SK-N-SH (cell line): Measurements from ENCODE around the gene TM9SF2.
A peak's percentile ranks its signal among the peaks of the same experiment; 100 is the strongest.

Experiments used
- CTCF ChIP-seq: fragments of 200-600 bp; sonication (generic); IDR thresholded peaks from 2 replicates; pipeline ENCODE4 v1.6.1; 2017; ENCODE audit warnings: antibody characterized with exemption, mild to moderate bottlenecking, moderate library complexity
- EP300 ChIP-seq, 2 experiments: IDR thresholded peaks; 2 replicates each; pipeline versions ENCODE4 v1.4.0 to v1.6.1; 2012; ENCODE audit warnings: borderline replicate concordance in 1 of 2, low read depth in 1 of 2, low read length in 1 of 2
- MAX ChIP-seq: IDR thresholded peaks from 2 replicates; pipeline ENCODE4 v1.4.0; 2012; ENCODE audit warnings: low read depth
- RAD21 ChIP-seq: IDR thresholded peaks from 2 replicates; pipeline ENCODE4 v1.6.1; 2012; ENCODE audit warnings: mild to moderate bottlenecking, low read length
- YY1 ChIP-seq: IDR thresholded peaks from 2 replicates; pipeline ENCODE4 v1.4.0; 2012; ENCODE audit warnings: low read depth, mild to moderate bottlenecking

- TF ChIP-seq CTCF, result no peak
- TF ChIP-seq YY1, result no peak
- TF ChIP-seq RAD21, result no peak
- TF ChIP-seq MAX, result peak; percentile 22; the same call in 1 of the 2 replicates
- no peak for TF ChIP-seq EP300 (IDR thresholded peaks at IDR 0.05; ENCODE audit: borderline replicate concordance in 1 of 2, low read depth in 1 of 2, low read length in 1 of 2)
Observed at GRCh38 chr13:99501848-99502301, 603 bp downstream of the TM9SF2 start.
